ENCODE data around the gene CDRT4.

The CDRT4 gene

GRCh38 chr17:15472891-15473290 is 5.5 kb upstream of the CDRT4 start:
- no peaks in the 10 kb centered on the region for H3K36me3 ChIP-seq (ENCODE audit: low read length)

GRCh38 chr17:15470536-15470935 is 3.1 kb upstream of the CDRT4 start:
- no peaks in the 10 kb centered on the region for H3K9me3 ChIP-seq (ENCODE audit: insufficient read depth, low read length)
- H3K9ac ChIP-seq (ENCODE audit: low read length): no peak overlapping the region
- H3F3A ChIP-seq (ENCODE audit: insufficient read depth): no peaks in the 10 kb centered on the region
- H3K27ac ChIP-seq (ENCODE audit: low read depth, low read length): no peak overlapping the region
- TF ChIP-seq, protein P1, sequence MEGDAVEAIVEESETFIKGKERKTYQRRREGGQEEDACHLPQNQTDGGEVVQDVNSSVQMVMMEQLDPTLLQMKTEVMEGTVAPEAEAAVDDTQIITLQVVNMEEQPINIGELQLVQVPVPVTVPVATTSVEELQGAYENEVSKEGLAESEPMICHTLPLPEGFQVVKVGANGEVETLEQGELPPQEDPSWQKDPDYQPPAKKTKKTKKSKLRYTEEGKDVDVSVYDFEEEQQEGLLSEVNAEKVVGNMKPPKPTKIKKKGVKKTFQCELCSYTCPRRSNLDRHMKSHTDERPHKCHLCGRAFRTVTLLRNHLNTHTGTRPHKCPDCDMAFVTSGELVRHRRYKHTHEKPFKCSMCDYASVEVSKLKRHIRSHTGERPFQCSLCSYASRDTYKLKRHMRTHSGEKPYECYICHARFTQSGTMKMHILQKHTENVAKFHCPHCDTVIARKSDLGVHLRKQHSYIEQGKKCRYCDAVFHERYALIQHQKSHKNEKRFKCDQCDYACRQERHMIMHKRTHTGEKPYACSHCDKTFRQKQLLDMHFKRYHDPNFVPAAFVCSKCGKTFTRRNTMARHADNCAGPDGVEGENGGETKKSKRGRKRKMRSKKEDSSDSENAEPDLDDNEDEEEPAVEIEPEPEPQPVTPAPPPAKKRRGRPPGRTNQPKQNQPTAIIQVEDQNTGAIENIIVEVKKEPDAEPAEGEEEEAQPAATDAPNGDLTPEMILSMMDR (IDR thresholded peaks at IDR 0.05; ENCODE audit: insufficient read depth, low read length, poor library complexity, severe bottlenecking): no peak
- no peak for TF ChIP-seq EZH2phosphoT487 (conservative IDR thresholded peaks at IDR 0.05; ENCODE audit: low read length)
- H3K4me3 ChIP-seq (ENCODE audit: insufficient read depth, low read length, poor library complexity, severe bottlenecking): no peak overlapping the region
- no peaks in the 10 kb centered on the region for H3K27me3 ChIP-seq (ENCODE audit: low read length)
- H4K20me1 ChIP-seq (ENCODE audit: low read depth, low read length): no peaks in the 10 kb centered on the region
- H3K36me3 ChIP-seq (ENCODE audit: low read length): no peaks in the 10 kb centered on the region
- H2AFZ ChIP-seq (ENCODE audit: low read depth, low read length, severe bottlenecking): no peak overlapping the region
- no peaks in the 10 kb centered on the region for H3K79me2 ChIP-seq (ENCODE audit: insufficient read depth, low read length)
- no peaks in the 10 kb centered on the region for H3K9me2 ChIP-seq (replicated peaks; ENCODE audit: insufficient read depth, low read length)
- no peak overlapping the region for H3K4me2 ChIP-seq (ENCODE audit: low read depth, low read length, poor library complexity, severe bottlenecking)

More at GRCh38 chr17:15472891-15473290, 5.5 kb upstream of the CDRT4 start:
- no peaks in the 10 kb centered on the region for H3K9me3 ChIP-seq (ENCODE audit: insufficient read depth, low read length)
- H3K4me3 ChIP-seq (ENCODE audit: insufficient read depth, low read length, poor library complexity, severe bottlenecking): no peak overlapping the region
- no peak overlapping the region for H2AFZ ChIP-seq (ENCODE audit: low read depth, low read length, severe bottlenecking)
- H3K9me2 ChIP-seq (replicated peaks; ENCODE audit: insufficient read depth, low read length): no peaks in the 10 kb centered on the region
- H3K79me2 ChIP-seq (ENCODE audit: insufficient read depth, low read length): no peaks in the 10 kb centered on the region
- TF ChIP-seq, protein P1 (IDR thresholded peaks at IDR 0.05; ENCODE audit: insufficient read depth, low read length, poor library complexity, severe bottlenecking): no peak
- TF ChIP-seq EZH2phosphoT487 (conservative IDR thresholded peaks at IDR 0.05; ENCODE audit: low read length): no peak
- H4K20me1 ChIP-seq (ENCODE audit: low read depth, low read length): no peaks in the 10 kb centered on the region
- H3K9ac ChIP-seq (ENCODE audit: low read length): no peak overlapping the region
- no peak overlapping the region for H3K4me2 ChIP-seq (ENCODE audit: low read depth, low read length, poor library complexity, severe bottlenecking)
- H3F3A ChIP-seq (ENCODE audit: insufficient read depth): no peaks in the 10 kb centered on the region
- H3K27ac ChIP-seq (ENCODE audit: low read depth, low read length): no peak overlapping the region
- no peaks in the 10 kb centered on the region for H3K27me3 ChIP-seq (ENCODE audit: low read length)

DNA sequence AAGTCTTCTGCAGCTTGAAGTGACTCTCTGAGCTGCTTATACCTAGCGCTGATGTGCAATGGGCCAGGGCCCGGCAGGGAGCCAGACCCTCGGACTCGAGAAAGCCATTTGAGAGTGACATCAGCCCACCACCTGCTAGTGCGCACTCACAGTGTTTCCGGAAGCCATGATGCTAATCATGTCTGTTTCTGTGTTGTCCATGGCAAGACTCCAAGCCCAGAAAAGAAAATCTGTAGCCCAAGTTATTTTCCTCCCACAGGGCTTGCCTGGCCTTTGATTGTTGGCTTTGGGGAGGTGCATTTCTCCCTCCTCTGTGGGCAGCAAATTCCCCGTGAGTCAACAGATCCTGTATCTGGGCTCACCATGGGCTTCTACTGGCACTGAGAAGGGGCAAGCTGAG is 1.8 kb upstream of the CDRT4 start:
- Histone ChIP-seq H3K36me3 (ENCODE audit: low read length) (no peaks in the 10 kb centered on the region), H3K27me3 (ENCODE audit: low read length) (no peaks in the 10 kb centered on the region), H4K20me1 (ENCODE audit: low read depth, low read length) (no peaks in the 10 kb centered on the region), H2AFZ (ENCODE audit: low read depth, low read length, severe bottlenecking) (no peak overlapping the region), H3K9me3 (ENCODE audit: insufficient read depth, low read length) (no peaks in the 10 kb centered on the region), H3K4me3 (ENCODE audit: insufficient read depth, low read length, poor library complexity, severe bottlenecking) (no peak overlapping the region), H3K27ac (ENCODE audit: low read depth, low read length) (no peak overlapping the region), H3K9me2 (replicated peaks; ENCODE audit: insufficient read depth, low read length) (no peaks in the 10 kb centered on the region), H3K9ac (ENCODE audit: low read length) (no peak overlapping the region), H3K79me2 (ENCODE audit: insufficient read depth, low read length) (no peaks in the 10 kb centered on the region), H3F3A (ENCODE audit: insufficient read depth) (no peaks in the 10 kb centered on the region), H3K4me2 (ENCODE audit: low read depth, low read length, poor library complexity, severe bottlenecking) (no peak overlapping the region)
- TF ChIP-seq, protein P1 (IDR thresholded peaks at IDR 0.05; ENCODE audit: insufficient read depth, low read length, poor library complexity, severe bottlenecking): no peak
- no peak for TF ChIP-seq EZH2phosphoT487 (conservative IDR thresholded peaks at IDR 0.05; ENCODE audit: low read length)
